GM21529 (cell line): ENCODE results near the gene AGFG1.
"Not testable (repeated sequence)": the region's sequence is repeated elsewhere in the genome, so short reads cannot be mapped to it uniquely, and the experiment has no call there.

Experiments
- ATAC-seq: cut with Tn5 transposase; IDR thresholded peaks from one replicate; pipeline ENCODE4 v1.9.1; 2021; ENCODE audit not compliant: unreplicated experiment

Gene AGFG1

DNA sequence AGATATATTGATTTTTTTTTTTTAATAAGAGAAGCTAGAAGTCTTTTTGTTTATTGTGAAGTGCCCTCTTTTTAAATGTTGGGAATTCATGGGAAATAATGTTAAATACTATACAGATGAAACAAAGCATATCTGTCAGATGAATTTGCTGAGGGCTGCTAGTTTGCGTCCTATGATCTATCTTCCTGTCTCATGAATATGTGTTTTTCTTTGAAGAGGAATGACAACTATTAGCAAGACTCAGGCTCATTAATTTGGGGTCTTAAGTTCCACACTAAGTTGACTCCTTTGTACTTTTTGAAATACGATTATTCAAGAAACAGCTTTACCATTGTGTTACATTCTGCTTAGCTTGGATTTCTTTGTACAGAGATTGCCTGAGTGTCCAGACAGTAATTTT is 57.9 kb downstream of the AGFG1 start:
- no peak for ATAC-seq

DNA sequence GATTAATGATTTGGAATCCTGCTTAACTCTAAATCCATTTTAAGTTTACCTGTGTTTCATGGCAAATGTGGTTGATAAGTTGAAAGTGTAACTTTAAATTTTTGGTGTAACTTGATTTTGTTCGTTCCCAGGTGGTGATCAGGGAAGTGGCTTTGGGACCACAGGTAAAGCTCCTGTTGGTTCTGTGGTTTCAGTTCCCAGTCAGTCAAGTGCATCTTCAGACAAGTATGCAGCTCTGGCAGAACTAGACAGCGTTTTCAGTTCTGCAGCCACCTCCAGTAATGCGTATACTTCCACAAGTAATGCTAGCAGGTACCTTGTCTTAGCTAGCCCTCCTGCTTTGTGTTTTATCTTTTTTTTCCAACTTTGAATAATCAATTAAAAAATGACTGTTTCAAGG is 62.8 kb downstream of the AGFG1 start:
- peak; percentile 92 for ATAC-seq

DNA sequence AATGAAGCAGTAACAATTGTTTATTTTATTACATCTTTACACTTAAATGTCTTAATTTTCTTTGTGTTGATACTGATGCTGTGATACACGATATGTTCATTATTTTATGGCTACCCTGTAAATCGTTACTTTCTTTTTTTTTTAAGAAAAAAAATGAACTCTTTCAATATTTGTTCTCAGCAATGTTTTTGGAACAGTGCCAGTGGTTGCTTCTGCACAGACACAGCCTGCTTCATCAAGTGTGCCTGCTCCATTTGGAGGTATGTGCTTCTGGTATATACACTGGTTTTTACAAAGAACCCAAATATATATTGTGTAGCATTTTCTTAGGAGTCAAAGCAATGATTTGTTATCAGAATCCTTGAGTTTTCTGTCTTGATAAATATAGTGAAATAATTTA is 64.5 kb downstream of the AGFG1 start:
- ATAC-seq, result no peak

DNA sequence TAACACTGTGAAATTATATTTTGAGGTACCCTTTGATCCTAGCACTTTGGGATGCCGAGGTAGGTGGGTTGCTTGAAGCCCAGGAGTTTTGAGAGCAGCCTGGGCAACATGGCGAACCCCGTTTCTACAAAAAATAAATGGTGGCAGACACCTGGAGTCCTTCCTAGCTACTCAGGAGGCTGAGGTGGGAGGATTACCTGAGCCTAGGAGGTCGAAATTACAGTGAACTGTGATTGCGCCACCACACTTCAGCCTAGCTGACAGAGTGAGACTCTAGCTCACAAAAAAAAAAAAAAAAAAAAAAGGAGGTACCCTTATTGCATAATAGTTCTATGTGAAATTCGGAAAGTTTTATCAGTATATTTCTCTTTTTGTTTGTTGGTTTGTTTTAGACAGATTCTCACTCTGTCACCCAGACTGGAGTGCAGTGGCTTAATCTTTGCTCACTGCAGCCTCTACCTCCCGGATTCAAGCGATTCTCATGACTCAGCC is 67.6 kb downstream of the AGFG1 start:
- no peak for ATAC-seq

DNA sequence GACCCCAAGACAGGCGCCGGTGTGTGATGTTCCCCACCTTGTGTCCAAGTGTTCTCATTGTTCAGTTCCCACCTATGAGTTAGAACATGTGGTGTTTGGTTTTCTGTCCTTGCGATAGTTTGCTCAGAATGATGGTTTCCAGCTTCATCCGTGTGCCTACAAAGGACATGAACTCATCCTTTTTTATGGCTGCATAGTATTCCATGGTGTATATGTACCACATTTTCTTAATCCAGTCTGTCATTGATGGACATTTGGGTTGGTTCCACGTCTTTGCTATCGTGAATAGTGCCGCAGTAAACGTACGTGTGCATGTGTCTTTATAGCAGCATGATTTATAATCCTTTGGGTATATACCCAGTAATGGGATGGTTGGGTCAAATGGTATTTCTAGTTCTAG is 68.4 kb downstream of the AGFG1 start:
- not testable (repeated sequence) for ATAC-seq

DNA sequence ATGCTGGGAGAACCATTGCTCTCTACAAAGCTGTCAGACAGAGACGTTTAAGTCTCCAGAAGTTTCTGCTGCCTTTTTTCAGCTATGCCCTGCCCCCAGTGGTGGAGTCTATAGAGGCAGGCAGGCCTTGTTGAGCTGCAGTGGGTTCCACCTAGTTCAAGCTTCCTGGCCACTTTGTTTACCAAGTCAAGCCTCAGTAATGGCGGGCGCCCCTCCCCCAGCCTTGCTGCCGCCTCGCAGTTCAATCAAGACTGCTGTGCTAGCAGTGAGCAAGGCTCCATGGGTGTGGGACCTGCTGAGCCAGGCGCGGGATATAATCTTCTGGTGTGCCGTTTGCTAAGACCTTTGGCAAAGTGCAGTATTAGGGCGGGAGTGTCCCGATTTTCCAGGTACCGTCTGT is 74.0 kb downstream of the AGFG1 start:
- no peak for ATAC-seq

DNA sequence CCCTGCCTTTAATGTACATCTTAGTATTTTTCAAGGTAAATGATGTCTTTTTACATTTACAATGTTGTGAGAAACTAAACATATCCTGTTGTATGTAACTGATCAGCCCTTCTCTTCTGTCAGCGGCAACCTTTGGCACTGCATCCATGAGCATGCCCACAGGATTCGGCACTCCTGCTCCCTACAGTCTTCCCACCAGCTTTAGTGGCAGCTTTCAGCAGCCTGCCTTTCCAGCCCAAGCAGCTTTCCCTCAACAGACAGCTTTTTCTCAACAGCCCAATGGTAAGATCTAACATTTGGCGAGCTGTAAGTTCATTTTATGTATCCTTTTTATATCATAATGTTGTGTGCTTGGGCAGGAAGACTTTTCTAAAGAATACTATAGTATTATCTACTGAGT is 79.9 kb downstream of the AGFG1 start:
- ATAC-seq, result no peak

DNA sequence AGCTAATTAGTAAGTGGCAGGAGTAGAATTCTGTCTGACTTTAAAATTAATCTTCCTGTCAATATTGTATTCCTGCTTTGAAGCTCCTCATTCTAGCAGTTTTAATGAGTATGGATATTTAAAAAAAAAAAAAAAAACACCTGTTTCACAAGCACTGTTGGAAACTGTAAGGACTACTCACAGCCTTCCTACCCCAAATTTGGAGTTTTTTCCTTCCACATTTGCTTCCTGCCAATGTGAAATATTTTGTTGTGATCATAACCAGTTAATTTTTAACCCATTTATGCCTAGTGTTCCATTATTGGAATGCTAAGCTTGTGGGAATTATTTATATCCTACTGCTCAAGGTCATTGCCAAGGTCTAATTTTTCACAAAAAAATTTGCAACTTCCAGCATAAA is 90.6 kb downstream of the AGFG1 start:
- no peak for ATAC-seq

DNA sequence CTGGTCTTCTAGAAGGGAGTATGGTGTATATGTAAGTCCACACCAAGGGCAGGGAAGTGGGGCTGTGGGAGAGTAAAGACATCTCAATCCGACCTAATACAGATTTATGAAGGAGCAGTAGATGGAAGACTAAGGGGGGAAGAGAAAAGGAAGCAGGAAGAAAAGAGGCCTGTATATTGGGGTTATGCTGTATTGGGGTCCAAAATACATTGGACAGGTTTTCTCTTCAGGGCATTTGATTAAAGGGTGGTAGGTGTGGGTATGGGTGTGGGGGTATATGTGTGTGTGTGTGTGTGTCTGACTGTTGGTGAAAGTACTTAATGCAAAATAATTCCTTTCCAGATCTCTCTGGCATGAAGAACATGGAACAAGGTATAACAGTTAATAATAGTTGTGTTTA is 93.1 kb downstream of the AGFG1 start:
- ATAC-seq, result no peak

DNA sequence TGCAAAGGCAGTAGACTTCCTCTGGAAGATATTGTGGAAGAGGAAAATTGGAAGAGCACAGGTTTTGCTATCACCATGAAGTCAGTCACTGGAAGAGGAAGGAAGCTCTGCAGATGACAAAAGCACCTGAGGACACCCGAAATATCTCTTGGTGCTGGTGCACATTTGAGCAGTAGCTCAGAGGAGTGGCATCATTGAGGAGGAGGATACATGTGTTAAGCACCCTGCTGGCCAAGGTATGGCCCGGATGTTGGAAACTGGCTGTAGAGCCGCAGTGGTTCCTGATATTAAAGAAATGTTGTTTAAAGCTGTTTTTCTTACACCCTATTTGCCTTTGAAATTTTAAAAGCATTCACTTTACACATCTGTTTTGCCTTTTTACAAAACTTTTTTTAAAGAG is 94.1 kb downstream of the AGFG1 start:
- no peak for ATAC-seq

DNA sequence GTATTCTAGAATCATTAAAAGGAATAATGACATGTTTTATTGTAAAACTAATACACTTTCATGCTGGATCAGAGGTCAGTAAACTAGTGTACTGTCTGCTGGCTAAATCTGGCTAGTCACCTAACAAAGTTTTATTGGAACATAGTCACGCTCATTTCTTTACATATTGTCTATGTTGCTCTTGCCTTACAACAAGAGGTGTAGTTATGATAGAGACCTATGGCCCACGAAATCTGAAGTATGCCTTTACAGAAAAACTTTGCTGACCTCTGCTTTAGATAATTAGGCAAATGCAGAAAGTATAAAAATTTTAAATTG is 96.9 kb downstream of the AGFG1 start:
- no peak for ATAC-seq

DNA sequence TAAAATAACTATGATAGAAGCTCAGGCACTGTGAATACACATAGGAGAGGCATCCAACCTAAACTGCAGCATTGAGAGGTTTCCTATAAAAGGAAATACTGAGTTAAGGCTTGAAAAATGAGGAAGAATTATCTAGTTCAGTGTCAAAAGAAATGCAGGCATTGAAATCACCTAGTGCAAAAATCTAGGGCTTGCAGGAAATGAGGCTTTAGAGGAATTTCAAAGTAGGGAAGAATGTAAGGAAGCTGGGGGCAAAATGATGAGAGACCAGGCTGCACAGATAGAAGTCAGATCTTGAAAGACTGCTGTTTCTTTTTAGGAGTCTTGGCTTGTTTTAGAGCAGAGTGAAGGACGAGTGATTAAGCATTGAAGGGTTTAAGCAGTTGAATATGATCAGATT is 98.7 kb downstream of the AGFG1 start:
- ATAC-seq, result no peak

DNA sequence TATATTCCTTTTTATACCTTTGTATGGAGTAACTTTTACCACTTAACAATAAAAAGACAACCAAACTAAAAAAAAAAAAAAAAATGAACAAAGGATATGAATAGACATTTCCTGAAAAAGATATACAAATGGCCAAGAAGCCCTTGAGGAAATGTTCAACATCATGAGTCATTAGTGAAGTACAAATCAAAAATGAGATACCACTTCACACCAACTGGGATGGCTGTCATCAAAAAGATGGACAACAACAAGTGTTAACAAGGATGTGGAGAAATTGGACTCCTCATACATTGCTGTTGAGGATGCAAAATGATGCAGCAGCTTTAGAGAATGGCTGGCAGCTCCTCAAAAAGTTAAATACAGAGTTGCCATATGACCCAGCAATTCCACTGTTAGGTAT is 104.2 kb downstream of the AGFG1 start:
- ATAC-seq, result no peak

DNA sequence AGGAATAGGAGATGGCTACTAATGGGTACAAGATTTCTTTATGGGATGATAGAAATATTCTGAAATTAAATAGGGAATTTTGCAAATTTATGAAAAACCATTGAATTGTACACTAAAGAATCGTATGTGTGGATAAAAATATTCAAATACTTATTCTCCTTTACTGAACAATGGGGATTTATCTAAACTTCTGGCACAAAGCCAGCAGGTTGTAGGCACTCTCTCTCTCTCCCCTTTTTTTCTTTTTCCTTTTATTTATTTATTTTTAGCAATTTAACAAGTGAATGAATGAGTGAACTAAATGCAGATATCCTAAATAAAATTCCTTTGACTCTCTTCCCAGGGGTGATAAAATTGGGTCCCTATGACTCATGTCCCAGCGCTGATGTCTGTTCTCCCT is 104.9 kb downstream of the AGFG1 start:
- ATAC-seq, result no peak

DNA sequence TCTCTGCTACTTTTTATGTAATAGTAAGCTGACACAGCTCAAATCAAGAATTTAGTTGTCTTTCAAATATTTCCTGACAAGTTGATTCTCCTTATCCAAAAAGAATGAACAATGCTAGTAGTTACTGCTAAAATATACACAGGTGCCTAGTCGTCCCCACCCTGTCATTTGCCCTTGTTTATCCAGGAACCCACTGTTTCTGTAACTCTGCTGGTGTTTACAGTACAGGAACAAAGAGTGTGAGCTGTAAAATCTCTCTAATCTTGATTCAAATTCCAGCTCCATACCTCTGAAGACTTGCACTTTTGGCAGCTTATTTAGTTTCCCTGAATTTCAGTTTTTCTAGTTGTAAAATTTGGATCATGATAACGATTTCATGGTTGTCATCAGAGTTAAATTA is 105.6 kb downstream of the AGFG1 start:
- ATAC-seq, result no peak

DNA sequence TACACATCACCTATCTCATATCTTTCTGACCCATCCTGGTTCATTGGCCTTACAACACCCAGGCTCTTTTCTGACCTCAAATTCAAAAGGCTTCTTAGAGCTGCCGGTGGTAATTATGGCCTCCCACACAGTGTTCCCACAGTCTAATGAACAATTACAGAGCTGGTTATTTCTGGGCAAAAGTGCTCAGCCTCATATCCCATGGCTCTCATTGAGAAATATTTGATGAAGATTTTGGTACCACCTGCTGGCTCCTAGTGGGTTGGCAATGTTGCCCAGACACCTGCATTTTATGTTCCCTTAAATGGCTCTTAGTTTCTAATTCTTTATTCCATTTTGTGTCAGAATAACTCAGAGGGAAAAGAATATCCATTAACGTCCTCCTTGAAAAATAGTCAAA is 106.7 kb downstream of the AGFG1 start:
- no peak for ATAC-seq

DNA sequence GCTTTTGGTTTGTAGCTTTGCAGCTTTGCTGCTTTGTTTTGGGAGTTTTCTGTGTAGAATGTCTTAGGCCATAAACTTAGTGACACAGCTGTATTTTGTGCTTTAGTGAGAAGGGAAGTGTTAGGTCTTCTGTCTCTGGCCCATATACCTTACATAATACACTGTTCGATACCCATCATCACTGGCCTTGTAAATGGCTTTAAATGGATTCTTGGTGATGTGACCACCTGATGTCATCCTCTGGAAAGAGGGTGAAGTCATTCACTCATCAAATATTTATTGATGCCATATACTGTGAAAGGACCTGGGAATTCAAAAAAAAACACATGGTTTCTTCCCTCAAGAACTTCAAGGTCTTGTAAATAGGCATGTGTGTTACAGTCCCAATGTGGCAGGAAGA is 107.8 kb downstream of the AGFG1 start:
- no peak for ATAC-seq

DNA sequence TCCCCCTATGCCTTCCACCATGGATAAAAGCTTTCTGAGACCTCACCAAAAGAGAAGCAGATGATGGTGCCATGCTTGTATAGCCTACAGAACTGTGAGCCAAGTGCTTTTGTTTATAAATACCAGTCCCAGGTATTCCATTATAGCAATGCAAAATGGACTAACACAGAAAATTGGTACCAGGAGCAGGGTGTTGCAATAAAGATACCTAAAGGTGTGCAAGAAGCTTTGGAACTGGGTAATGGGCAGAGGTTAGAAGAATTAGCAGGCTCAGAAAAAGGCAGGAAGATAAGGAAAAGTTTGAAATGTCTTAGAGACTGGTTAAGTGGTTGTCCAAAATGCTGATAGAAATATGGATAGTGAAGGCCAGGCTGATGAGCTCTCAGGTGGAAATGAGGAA is 110.4 kb downstream of the AGFG1 start:
- ATAC-seq, result no peak

DNA sequence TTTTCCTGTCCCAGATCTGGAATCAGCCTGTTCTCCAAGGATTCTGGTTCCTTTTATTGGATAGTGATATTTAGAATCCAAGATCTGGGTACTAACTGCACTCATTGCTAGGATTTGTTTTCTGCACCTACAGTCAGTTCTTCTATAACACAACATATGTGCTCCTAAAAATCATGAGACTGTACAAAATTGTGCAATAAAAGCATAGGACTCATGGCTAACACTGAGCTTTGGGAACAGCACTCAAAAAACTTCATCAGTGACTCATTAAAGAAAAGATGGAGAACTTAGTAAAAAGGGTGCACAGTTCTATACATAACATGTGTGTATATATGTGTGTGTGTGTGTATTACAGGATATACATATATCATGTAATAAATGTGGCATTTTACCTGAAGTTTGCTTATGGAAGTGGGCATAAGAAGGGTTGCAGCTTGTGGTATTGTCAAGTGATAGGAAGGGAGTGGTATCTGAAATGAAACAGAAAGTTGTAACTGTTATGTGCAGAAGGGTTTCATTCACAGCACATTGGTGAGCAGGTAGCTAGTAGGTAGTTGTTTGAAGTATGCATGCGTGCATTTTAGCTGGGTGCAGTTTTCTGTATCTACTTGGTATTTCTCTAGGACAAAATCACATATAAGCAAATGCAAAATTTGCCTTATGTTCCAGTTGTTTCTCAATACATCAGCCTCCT is 120.9 kb downstream of the AGFG1 start:
- ATAC-seq, result peak; percentile 75

DNA sequence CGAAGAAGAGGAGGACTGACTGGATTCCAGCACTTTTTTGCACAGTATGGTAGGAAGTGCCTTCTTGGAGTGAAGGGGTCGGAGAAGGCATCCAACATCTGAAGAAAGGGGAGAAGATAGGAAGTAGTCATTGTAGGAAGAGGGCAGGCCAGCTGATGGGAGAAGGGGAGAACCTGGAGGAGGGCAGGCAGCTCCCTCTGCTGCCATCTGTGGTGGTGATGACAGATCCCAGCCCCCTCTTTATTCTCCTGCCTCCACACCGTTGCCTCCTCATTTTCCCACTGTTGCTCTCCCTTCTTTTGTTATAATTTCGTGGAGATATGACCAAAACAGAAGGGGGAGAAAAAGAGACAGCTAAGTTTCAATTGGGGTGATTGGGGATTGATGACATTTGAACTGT is 123.8 kb downstream of the AGFG1 start:
- no peak for ATAC-seq

DNA sequence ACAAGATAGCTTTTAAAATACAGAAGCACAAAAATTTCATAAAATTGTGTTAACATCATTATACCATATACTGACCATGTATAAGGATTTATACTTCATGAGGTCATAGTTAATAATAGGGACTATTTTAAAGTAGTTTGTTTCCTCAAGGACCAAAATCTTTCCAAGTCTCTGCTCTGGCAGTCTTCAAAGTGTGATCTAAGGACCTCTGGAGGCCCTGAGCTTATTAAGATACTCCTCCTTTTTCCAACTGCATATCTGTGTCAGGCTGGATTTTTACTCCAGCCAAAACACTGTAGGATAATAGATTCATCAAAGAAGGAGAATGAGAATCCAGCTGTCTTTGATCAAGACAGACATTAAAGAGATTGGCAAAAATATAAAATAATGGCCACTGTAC is 125.1 kb downstream of the AGFG1 start:
- no peak for ATAC-seq

DNA sequence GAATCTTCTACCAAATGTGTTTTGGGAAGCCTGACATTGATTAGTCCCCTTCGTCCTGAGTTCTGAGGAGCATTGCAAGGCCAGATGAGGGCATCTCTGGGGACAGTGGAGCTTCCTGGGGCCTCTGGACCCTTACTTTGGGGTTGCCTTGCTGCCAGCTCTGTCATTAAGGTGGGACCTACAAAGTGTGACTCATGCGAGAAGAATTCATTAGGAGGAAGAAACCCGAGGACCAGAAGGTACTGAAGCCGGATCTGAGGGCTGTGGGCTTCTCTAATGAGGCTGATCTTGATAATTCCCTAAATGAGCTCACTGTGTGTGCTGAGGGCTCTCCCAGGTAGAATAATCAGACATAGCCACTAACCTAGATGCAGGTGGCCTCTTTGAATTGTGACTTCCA is 126.0 kb downstream of the AGFG1 start:
- no peak for ATAC-seq

DNA sequence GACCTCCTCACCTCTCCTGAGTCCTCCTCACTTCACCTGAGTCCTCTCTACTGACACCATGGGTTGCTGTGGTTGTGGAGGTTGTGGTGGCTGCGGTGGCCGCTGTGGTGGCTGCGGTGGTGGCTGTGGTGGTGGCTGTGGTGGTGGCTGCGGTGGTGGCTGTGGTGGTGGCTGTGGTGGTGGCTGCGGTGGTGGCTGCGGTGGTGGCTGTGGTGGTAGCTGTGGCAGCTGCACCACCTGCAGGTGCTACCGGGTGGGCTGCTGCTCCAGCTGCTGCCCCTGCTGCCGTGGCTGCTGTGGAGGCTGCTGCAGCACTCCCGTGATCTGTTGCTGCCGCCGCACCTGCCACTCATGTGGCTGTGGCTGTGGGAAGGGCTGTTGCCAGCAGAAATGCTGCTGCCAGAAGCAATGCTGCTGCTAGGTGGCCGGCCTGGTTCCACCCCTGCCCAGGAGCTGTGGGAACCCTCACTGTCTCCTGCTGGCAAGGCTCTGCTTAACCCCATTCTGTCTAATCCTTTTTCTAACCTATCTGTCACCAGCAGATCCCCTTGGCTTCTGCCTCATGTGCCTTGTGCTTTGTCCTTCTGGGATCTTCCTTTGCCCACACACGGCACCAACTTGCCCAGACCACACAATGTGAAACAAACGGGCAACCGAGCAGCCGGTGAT is 127.0 kb downstream of the AGFG1 start, which contains the start of gene SCYGR2:
TSS of gene SCYGR2 (plus strand) at position 59 of the 669 bp plus-strand sequence. CDS start at position 59, 0 bp downstream.
- ATAC-seq, result not testable (repeated sequence)
